Stimulated activated naive CD8-positive, alpha-beta T cell treated with anti-CD3 and anti-CD28 coated beads, Interleukin-15, amount 100 ng/mL, for 72 hours (primary cell): ENCODE results near the gene TROAP.
"Not testable (repeated sequence)": the region's sequence is repeated elsewhere in the genome, so short reads cannot be mapped to it uniquely, and the experiment has no call there.

Experiments used
- ATAC-seq: fragments of 150-1000 bp; cut with Tn5 transposase; 2 replicates; pipeline ENCODE4 v1.10.0; 2021; ENCODE audit warnings: mild to moderate bottlenecking, moderate library complexity
- DNase-seq, 2 donors: peaks; one replicate each; pipeline ENCODE4 v3.0.0; 2021 to 2022
- H3K27ac Mint-ChIP-seq, 2 donors: one replicate each; pipeline ENCODE4 v1.8.0; 2022; ENCODE audit warnings: mild to moderate bottlenecking in 2 of 2, mixed read lengths in 2 of 2, moderate library complexity in 2 of 2
- H3K27me3 Mint-ChIP-seq: one replicate; pipeline ENCODE4 v1.8.0; 2022; ENCODE audit warnings: mixed read lengths
- H3K4me1 Mint-ChIP-seq: one replicate; pipeline ENCODE4 v1.8.0; 2022; ENCODE audit warnings: mild to moderate bottlenecking, mixed read lengths
- H3K4me3 Mint-ChIP-seq, 2 donors: one replicate each; pipeline ENCODE4 v1.8.0; 2022; ENCODE audit warnings: mild to moderate bottlenecking in 2 of 2, mixed read lengths in 2 of 2, moderate library complexity in 1 of 2
- H3K9me3 Mint-ChIP-seq, 2 donors: one replicate each; pipeline ENCODE4 v1.8.0; 2022; ENCODE audit warnings: mixed read lengths in 2 of 2

The TROAP gene

DNA sequence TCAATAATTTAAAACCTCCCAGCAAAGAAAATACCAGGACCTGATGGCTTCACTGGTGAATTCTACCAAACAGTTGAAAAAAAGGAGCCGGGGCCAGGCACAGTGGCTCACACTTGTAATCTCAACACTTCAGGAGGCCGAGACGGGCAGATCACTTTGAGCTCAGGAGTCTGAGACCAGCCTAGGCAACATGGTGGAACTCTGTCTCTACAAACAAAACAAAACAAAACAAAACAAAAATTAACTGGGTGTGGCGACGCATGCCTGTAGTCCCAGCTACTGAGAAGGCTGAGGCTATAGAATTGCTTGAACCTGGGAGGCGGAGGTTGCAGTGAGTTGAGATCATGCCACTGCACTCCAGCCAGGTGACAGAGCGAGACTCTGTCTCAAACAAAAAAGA is 13.7 kb upstream of the TROAP start:
- peaks cover 48% of the 10 kb centered on the region for H3K27me3 Mint-ChIP-seq

GRCh38 chr12:49310451-49311000 is 12.5 kb upstream of the TROAP start:
- DNase-seq, H3K4me3 Mint-ChIP-seq, ATAC-seq, H3K9me3 Mint-ChIP-seq, H3K27ac Mint-ChIP-seq, H3K4me1 Mint-ChIP-seq: not testable (repeated sequence)
- H3K27me3 Mint-ChIP-seq: peaks cover 46% of the 10 kb centered on the region

More for the DNA sequence above, 13.7 kb upstream of the TROAP start:
- H3K4me3 Mint-ChIP-seq: no peak overlapping the region
- no peak overlapping the region for H3K27ac Mint-ChIP-seq
- no peak for DNase-seq
- H3K4me1 Mint-ChIP-seq: no peaks in the 10 kb centered on the region
- no peak for ATAC-seq
- H3K9me3 Mint-ChIP-seq: no peaks in the 10 kb centered on the region

DNA sequence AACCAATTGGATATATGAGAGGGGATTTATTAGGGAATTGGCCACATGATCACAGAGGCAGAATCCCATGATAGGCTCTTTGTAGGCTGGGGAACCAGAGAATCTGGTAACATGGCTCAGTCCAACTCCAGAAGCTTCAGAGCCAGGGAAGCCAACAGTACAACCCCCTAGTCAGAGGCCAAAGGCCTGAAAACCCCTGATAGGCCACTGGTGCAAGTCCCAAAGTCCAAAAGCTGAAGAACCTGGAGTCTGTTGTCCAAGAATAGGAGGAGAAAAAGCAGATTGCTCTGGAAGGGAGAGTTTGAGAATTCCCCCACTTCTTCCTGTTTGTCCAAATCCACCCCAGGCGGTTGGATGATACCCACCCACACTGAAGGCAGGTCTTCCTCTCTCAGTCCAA is 8.2 kb upstream of the TROAP start:
- no peak overlapping the region for H3K4me3 Mint-ChIP-seq

DNA sequence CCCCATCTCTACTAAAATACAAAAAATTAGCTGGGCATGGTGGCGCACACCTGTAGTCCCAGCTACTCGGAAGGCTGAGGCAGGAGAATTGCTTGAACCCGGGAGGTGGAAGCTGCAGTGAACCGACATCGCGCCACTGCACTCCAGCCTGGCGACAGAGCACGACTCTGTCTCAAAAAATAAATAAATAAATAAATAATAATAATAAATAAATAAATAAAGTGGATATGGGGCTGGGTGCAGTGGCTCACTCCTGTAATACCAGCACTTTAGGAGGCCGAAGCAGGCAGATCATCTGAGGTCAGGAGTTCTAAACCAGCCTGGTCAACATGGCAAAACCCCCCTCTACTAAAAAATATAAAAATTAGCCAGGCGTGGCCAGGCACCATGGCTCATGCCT is 5.9 kb upstream of the TROAP start:
- H3K4me1 Mint-ChIP-seq: peaks cover 15% of the 10 kb centered on the region
- H3K27me3 Mint-ChIP-seq, H3K27ac Mint-ChIP-seq, H3K9me3 Mint-ChIP-seq, H3K4me3 Mint-ChIP-seq, ATAC-seq, DNase-seq: not testable (repeated sequence)

More for the DNA sequence above, 8.2 kb upstream of the TROAP start:
- Mint-ChIP-seq H3K9me3 (no peaks in the 10 kb centered on the region), H3K27me3 (peaks cover 8% of the 10 kb centered on the region), H3K4me1 (no peaks in the 10 kb centered on the region), H3K27ac (no peak overlapping the region)
- ATAC-seq (no peak), DNase-seq (no peak)

GRCh38 chr12:49320411-49321103 is 2.5 kb upstream of the TROAP start:
- H3K4me1 Mint-ChIP-seq: peaks cover 23% of the 10 kb centered on the region
- H3K4me3 Mint-ChIP-seq, H3K27me3 Mint-ChIP-seq, ATAC-seq, H3K9me3 Mint-ChIP-seq, DNase-seq: not testable (repeated sequence)
- H3K27ac Mint-ChIP-seq: peak overlapping the region; percentile 20 to 62

- Mint-ChIP-seq H3K9me3 (no peaks in the 10 kb centered on the region), H3K27ac (peak overlapping the region; percentile 95 to 96), H3K4me3 (peak overlapping the region; percentile 91 to 94), H3K4me1 (peaks cover 23% of the 10 kb centered on the region), H3K27me3 (no peaks in the 10 kb centered on the region)
- DNase-seq (no peak), ATAC-seq (no peak)
These were observed 718 bp upstream of the TROAP start for GRCh38 chr12:49322367-49322707.

DNA sequence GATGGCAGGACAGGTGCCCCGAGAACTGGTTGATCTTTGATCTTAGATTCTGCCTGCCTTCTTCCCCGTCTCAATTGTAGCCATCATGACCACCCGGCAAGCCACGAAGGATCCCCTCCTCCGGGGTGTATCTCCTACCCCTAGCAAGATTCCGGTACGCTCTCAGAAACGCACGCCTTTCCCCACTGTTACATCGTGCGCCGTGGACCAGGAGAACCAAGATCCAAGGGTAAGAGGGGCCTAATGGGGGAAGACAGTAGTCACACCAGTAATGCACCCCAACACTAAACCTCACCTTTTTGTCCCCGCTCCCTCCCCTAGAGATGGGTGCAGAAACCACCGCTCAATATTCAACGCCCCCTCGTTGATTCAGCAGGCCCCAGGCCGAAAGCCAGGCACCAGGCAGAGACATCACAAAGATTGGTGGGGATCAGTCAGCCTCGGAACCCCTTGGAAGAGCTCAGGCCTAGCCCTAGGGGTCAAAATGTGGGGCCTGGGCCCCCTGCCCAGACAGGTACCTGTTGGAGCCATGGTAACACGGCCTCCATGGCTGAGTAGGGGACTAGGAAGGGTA is 556 bp downstream of the TROAP start:
- ATAC-seq (no peak), DNase-seq (no peak)
- Mint-ChIP-seq H3K9me3 (no peaks in the 10 kb centered on the region), H3K27me3 (no peaks in the 10 kb centered on the region), H3K4me3 (peak overlapping the region; percentile 91 to 94), H3K27ac (peak overlapping the region; percentile 95 to 98), H3K4me1 (peaks cover 23% of the 10 kb centered on the region)

DNA sequence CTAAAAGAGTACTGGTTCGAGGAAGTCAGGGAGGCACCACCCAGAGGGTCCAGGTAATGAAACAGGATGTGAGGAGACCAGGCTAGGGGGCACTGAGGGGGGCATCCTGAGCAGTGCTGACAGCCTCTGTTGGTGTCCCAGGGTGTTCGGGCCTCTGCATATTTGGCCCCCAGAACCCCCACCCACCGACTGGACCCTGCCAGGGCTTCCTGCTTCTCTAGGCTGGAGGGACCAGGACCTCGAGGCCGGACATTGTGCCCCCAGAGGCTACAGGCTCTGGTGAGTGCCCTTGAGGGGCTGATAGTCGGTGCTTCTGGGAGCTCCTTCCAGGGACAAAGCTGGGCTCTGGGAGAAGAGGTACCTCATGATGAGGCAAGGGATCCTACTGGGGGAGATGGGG is 2.6 kb downstream of the TROAP start:
- Mint-ChIP-seq H3K4me1 (peaks cover 23% of the 10 kb centered on the region), H3K27ac (no peak overlapping the region), H3K4me3 (no peak overlapping the region), H3K27me3 (no peaks in the 10 kb centered on the region), H3K9me3 (no peaks in the 10 kb centered on the region)
- DNase-seq (no peak), ATAC-seq (no peak)

DNA sequence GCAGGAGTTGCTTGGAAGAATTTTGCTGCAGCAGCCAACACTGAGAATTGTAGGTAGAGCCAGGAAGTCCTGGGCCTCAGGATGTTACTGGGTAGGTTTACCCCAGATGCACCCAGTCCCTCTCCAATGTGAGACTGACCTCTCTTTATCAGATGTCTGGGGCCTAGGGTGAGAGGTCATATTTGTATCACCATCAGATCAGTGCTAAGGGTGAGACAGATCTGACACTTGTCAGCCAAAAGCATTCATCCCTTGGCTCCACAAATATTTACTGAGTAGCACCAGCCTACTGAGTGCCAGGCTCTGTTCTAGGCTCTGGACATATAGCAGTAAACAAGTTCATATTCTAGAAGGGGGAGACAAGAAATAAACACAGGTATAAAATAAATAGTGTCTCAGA is 4.3 kb downstream of the TROAP start:
- peaks cover 17% of the 10 kb centered on the region for H3K27me3 Mint-ChIP-seq
- ATAC-seq: no peak
- no peak for DNase-seq
- H3K4me1 Mint-ChIP-seq: peaks cover 8% of the 10 kb centered on the region
- H3K27ac Mint-ChIP-seq: no peak overlapping the region
- no peaks in the 10 kb centered on the region for H3K9me3 Mint-ChIP-seq
- no peak overlapping the region for H3K4me3 Mint-ChIP-seq

- no peak overlapping the region for H3K4me3 Mint-ChIP-seq
- H3K4me1 Mint-ChIP-seq: peaks cover 13% of the 10 kb centered on the region
- no peak for DNase-seq
- no peaks in the 10 kb centered on the region for H3K9me3 Mint-ChIP-seq
- ATAC-seq: no peak
- no peak overlapping the region for H3K27ac Mint-ChIP-seq
- H3K27me3 Mint-ChIP-seq: peaks cover 22% of the 10 kb centered on the region
These were observed 4.8 kb downstream of the TROAP start for GRCh38 chr12:49327887-49328286.

GRCh38 chr12:49328816-49329215 is 5.8 kb downstream of the TROAP start:
- DNase-seq (no peak), ATAC-seq (no peak)
- H3K27me3 Mint-ChIP-seq: peaks cover 30% of the 10 kb centered on the region
- no peaks in the 10 kb centered on the region for H3K9me3 Mint-ChIP-seq
- H3K27ac Mint-ChIP-seq: peak overlapping the region in 1 of 2 donors; percentile 66
- no peak overlapping the region for H3K4me3 Mint-ChIP-seq
- peaks cover 14% of the 10 kb centered on the region for H3K4me1 Mint-ChIP-seq

DNA sequence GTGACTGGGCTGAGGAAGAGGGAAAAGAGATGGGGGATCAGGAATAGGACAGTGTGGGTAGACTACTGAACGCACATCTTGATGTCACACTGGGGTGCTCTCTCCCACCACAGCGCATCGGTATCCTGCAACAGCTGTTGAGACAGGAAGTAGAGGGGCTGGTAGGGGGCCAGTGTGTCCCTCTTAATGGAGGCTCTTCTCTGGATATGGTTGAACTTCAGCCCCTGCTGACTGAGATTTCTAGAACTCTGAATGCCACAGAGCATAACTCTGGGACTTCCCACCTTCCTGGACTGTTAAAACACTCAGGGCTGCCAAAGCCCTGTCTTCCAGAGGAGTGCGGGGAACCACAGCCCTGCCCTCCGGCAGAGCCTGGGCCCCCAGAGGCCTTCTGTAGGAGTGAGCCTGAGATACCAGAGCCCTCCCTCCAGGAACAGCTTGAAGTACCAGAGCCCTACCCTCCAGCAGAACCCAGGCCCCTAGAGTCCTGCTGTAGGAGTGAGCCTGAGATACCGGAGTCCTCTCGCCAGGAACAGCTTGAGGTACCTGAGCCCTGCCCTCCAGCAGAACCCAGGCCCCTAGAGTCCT is 7.1 kb downstream of the TROAP start:
- ATAC-seq (no peak), DNase-seq (no peak)
- peaks cover 42% of the 10 kb centered on the region for H3K27me3 Mint-ChIP-seq
- no peak overlapping the region for H3K4me3 Mint-ChIP-seq
- peaks cover 13% of the 10 kb centered on the region for H3K4me1 Mint-ChIP-seq
- no peaks in the 10 kb centered on the region for H3K9me3 Mint-ChIP-seq
- H3K27ac Mint-ChIP-seq: no peak overlapping the region

DNA sequence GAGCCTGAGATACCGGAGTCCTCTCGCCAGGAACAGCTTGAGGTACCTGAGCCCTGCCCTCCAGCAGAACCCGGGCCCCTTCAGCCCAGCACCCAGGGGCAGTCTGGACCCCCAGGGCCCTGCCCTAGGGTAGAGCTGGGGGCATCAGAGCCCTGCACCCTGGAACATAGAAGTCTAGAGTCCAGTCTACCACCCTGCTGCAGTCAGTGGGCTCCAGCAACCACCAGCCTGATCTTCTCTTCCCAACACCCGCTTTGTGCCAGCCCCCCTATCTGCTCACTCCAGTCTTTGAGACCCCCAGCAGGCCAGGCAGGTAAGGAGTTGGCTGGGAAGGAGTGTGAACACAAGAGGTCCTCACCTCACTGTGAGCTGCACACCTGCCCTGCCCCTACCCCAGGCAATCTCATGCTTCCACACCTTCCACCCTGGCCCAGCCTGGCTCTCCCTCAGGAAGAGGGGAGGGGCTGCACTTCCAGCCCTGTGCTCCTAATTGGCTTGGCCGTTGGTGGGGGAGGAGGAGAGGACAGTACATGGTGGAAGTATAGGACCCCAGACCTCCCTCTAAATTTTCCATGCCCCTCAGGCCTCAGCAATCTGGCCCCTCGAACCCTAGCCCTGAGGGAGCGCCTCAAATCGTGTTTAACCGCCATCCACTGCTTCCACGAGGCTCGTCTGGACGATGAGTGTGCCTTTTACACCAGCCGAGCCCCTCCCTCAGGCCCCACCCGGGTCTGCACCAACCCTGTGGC is 7.8 kb downstream of the TROAP start:
- Mint-ChIP-seq H3K4me1 (peaks cover 19% of the 10 kb centered on the region), H3K27ac (no peak overlapping the region), H3K9me3 (no peaks in the 10 kb centered on the region), H3K27me3 (peaks cover 49% of the 10 kb centered on the region), H3K4me3 (no peak overlapping the region)
- ATAC-seq (no peak), DNase-seq (no peak)

- Mint-ChIP-seq H3K4me3 (no peak overlapping the region), H3K27me3 (peaks cover 56% of the 10 kb centered on the region), H3K9me3 (no peaks in the 10 kb centered on the region), H3K4me1 (peaks cover 22% of the 10 kb centered on the region), H3K27ac (no peak overlapping the region)
- DNase-seq: no peak
- ATAC-seq: peak; percentile 50
These were observed 8.5 kb downstream of the TROAP start for GRCh38 chr12:49331380-49332222.

DNA sequence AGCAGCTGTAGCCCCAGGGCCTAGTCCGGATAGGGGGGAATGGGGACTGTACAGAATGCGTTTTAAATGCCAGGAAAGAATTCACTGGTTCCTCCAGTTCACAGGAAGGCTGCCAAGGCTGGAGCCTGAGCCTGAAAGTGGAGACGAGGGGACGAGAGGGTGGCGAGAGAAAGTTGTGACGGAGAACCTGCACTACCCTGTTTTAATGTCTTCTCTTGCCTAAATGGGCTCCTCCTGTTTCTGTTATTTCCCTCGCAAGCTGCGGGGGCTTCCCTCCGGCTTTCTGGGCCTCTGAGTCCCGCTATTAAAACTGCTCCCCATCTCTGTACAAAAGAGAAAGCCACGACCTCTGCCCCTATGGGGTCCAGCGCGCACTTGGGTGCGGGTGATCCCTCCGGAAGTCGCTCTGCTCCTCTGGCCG is 9.4 kb downstream of the TROAP start:
- Mint-ChIP-seq H3K4me1 (peaks cover 30% of the 10 kb centered on the region), H3K9me3 (no peaks in the 10 kb centered on the region), H3K4me3 (no peak overlapping the region), H3K27ac (no peak overlapping the region), H3K27me3 (peaks cover 64% of the 10 kb centered on the region)
- ATAC-seq (no peak), DNase-seq (no peak)
